ENCODE results near the gene SLC15A3. TPM values are rescaled to one million over a fixed set of nuclear protein-coding genes. Genes with fewer than 3 reads are reported as not detected.

Gene SLC15A3
- total and polyA plus RNA-seq, 2 experiments from 2014 or later = 14.2 to 15.8 TPM

DNA sequence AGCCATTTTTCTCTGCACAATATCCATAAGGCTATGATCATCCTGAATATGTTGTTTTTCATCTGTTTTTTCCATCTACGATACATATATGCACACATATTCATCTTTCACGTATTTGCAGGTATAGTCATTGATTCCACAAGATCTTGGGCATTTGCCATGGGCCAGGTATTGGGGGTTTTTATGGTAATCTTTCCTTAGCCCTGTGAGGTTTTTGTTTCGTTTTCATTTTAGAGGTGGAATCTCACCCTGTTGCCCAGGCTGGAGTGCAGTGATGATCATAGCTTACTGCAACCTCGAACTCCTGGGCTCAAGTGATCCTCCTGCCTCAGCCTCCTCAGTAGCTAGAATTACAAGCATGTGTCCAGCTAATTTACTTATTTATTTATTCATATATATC, 39.5 kb upstream of the SLC15A3 start:
- no peaks in the 10 kb centered on the region for H3K79me2 ChIP-seq (replicated peaks; ENCODE audit: insufficient read depth)
- H3K4me1 Mint-ChIP-seq = no peaks in the 10 kb centered on the region
- H3K36me3 ChIP-seq (ENCODE audit: insufficient read depth) = no peaks in the 10 kb centered on the region
- H3K9me2 ChIP-seq (ENCODE audit: insufficient read depth) = no peaks in the 10 kb centered on the region
- H3K4me2 ChIP-seq = no peak overlapping the region
- no peak overlapping the region for H3K27ac Mint-ChIP-seq
- no peaks in the 10 kb centered on the region for H3K36me3 Mint-ChIP-seq (ENCODE audit: low read depth)
- no peak overlapping the region for H3K4me3 ChIP-seq
- no peaks in the 10 kb centered on the region for H3K27me3 ChIP-seq (ENCODE audit: insufficient read depth)
- H2AFZ ChIP-seq = no peak overlapping the region
- H3F3A ChIP-seq (replicated peaks; ENCODE audit: low read depth) = no peaks in the 10 kb centered on the region
- ATAC-seq = no peak
- H3K27ac ChIP-seq (ENCODE audit: low read depth) = no peak overlapping the region
- H4K20me1 ChIP-seq (replicated peaks; ENCODE audit: insufficient read depth) = no peaks in the 10 kb centered on the region
- H3K4me3 Mint-ChIP-seq = no peak overlapping the region
- H3K9me3 Mint-ChIP-seq = no peaks in the 10 kb centered on the region
- no peaks in the 10 kb centered on the region for H3K27me3 Mint-ChIP-seq (ENCODE audit: insufficient read depth, low read depth, poor library complexity)
- no peak for DNase-seq (ENCODE audit: low spot score)
- no peaks in the 10 kb centered on the region for H3K4me1 ChIP-seq (ENCODE audit: insufficient read depth)
- TF ChIP-seq STAT1 (IDR thresholded peaks at IDR 0.05; ENCODE audit: unreplicated experiment) = no peak
- TF ChIP-seq, protein P1, sequence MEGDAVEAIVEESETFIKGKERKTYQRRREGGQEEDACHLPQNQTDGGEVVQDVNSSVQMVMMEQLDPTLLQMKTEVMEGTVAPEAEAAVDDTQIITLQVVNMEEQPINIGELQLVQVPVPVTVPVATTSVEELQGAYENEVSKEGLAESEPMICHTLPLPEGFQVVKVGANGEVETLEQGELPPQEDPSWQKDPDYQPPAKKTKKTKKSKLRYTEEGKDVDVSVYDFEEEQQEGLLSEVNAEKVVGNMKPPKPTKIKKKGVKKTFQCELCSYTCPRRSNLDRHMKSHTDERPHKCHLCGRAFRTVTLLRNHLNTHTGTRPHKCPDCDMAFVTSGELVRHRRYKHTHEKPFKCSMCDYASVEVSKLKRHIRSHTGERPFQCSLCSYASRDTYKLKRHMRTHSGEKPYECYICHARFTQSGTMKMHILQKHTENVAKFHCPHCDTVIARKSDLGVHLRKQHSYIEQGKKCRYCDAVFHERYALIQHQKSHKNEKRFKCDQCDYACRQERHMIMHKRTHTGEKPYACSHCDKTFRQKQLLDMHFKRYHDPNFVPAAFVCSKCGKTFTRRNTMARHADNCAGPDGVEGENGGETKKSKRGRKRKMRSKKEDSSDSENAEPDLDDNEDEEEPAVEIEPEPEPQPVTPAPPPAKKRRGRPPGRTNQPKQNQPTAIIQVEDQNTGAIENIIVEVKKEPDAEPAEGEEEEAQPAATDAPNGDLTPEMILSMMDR (conservative IDR thresholded peaks at IDR 0.05; ENCODE audit: low read depth in 2 of 2) = no peak

DNA sequence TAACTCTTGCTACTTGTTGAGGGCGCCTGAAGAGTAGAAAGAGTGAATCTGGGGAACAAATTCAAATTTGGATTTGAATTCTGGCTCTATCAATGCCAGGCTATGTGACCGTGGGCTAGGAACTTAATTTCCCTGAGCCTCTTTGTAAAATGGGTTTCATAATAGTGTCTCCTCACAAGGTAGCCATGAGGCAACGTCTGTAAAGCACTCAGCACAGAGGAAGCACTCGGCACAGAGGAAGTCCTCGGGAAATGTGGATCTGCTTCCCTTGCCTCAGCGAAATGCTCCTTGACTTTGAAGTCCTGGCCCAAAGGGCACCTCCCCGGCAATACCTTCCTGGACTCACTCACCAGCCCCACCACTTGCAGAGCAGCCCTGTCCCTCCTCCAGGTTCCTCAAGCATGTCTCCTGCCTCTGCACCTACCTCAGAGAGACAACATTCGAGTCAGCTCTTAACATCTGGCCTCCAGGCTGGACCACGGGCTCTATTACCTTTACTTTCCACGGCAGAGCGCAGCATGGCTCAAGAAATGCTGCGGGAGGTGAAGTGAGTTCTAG, 37.2 kb upstream of the SLC15A3 start:
- Histone ChIP-seq H3K4me1 (ENCODE audit: insufficient read depth) (no peaks in the 10 kb centered on the region), H3K4me2 (no peak overlapping the region), H3F3A (replicated peaks; ENCODE audit: low read depth) (no peaks in the 10 kb centered on the region), H3K79me2 (replicated peaks; ENCODE audit: insufficient read depth) (no peaks in the 10 kb centered on the region), H4K20me1 (replicated peaks; ENCODE audit: insufficient read depth) (no peaks in the 10 kb centered on the region), H3K27ac (ENCODE audit: low read depth) (no peak overlapping the region), H3K36me3 (ENCODE audit: insufficient read depth) (no peaks in the 10 kb centered on the region), H3K9me2 (ENCODE audit: insufficient read depth) (no peaks in the 10 kb centered on the region), H2AFZ (no peak overlapping the region; the same call in 1 of the 2 replicates), H3K27me3 (ENCODE audit: insufficient read depth) (no peaks in the 10 kb centered on the region), H3K4me3 (no peak overlapping the region)
- Mint-ChIP-seq H3K9me3 (no peaks in the 10 kb centered on the region), H3K4me1 (no peaks in the 10 kb centered on the region), H3K27ac (no peak overlapping the region; the same call in 1 of the 2 replicates), H3K4me3 (no peak overlapping the region), H3K27me3 (ENCODE audit: insufficient read depth, low read depth, poor library complexity) (no peaks in the 10 kb centered on the region), H3K36me3 (ENCODE audit: low read depth) (no peaks in the 10 kb centered on the region)
- ATAC-seq (no peak), DNase-seq (ENCODE audit: low spot score) (no peak)
- TF ChIP-seq, protein P2, sequence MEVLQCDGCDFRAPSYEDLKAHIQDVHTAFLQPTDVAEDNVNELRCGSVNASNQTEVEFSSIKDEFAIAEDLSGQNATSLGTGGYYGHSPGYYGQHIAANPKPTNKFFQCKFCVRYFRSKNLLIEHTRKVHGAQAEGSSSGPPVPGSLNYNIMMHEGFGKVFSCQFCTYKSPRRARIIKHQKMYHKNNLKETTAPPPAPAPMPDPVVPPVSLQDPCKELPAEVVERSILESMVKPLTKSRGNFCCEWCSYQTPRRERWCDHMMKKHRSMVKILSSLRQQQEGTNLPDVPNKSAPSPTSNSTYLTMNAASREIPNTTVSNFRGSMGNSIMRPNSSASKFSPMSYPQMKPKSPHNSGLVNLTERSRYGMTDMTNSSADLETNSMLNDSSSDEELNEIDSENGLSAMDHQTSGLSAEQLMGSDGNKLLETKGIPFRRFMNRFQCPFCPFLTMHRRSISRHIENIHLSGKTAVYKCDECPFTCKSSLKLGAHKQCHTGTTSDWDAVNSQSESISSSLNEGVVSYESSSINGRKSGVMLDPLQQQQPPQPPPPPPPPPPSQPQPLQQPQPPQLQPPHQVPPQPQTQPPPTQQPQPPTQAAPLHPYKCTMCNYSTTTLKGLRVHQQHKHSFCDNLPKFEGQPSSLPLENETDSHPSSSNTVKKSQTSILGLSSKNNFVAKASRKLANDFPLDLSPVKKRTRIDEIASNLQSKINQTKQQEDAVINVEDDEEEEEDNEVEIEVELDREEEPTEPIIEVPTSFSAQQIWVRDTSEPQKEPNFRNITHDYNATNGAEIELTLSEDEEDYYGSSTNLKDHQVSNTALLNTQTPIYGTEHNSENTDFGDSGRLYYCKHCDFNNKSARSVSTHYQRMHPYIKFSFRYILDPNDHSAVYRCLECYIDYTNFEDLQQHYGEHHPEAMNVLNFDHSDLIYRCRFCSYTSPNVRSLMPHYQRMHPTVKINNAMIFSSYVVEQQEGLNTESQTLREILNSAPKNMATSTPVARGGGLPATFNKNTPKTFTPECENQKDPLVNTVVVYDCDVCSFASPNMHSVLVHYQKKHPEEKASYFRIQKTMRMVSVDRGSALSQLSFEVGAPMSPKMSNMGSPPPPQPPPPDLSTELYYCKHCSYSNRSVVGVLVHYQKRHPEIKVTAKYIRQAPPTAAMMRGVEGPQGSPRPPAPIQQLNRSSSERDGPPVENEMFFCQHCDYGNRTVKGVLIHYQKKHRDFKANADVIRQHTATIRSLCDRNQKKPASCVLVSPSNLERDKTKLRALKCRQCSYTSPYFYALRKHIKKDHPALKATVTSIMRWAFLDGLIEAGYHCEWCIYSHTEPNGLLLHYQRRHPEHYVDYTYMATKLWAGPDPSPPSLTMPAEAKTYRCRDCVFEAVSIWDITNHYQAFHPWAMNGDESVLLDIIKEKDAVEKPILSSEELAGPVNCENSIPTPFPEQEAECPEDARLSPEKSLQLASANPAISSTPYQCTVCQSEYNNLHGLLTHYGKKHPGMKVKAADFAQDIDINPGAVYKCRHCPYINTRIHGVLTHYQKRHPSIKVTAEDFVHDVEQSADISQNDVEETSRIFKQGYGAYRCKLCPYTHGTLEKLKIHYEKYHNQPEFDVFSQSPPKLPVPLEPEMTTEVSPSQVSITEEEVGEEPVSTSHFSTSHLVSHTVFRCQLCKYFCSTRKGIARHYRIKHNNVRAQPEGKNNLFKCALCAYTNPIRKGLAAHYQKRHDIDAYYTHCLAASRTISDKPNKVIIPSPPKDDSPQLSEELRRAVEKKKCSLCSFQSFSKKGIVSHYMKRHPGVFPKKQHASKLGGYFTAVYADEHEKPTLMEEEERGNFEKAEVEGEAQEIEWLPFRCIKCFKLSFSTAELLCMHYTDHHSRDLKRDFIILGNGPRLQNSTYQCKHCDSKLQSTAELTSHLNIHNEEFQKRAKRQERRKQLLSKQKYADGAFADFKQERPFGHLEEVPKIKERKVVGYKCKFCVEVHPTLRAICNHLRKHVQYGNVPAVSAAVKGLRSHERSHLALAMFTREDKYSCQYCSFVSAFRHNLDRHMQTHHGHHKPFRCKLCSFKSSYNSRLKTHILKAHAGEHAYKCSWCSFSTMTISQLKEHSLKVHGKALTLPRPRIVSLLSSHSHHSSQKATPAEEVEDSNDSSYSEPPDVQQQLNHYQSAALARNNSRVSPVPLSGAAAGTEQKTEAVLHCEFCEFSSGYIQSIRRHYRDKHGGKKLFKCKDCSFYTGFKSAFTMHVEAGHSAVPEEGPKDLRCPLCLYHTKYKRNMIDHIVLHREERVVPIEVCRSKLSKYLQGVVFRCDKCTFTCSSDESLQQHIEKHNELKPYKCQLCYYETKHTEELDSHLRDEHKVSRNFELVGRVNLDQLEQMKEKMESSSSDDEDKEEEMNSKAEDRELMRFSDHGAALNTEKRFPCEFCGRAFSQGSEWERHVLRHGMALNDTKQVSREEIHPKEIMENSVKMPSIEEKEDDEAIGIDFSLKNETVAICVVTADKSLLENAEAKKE (CRISPR knock-in tag; IDR thresholded peaks at IDR 0.05) = no peak
- TF ChIP-seq POLR2AphosphoS5 (IDR thresholded peaks at IDR 0.05; ENCODE audit: low read depth) (no peak), EZH2phosphoT487 (IDR thresholded peaks at IDR 0.05; ENCODE audit: unreplicated experiment) (no peak), ZNF114 (CRISPR knock-in tag; IDR thresholded peaks at IDR 0.05) (no peak), EZH2 (IDR thresholded peaks at IDR 0.05; ENCODE audit: low read depth, unreplicated experiment) (no peak), CREB1 (CRISPR knock-in tag; IDR thresholded peaks at IDR 0.05; ENCODE audit: low read depth) (no peak), NANOG (IDR thresholded peaks at IDR 0.05; ENCODE audit: borderline replicate concordance) (no peak), JUNB (IDR thresholded peaks at IDR 0.05; ENCODE audit: unreplicated experiment) (no peak), ZNF331 (CRISPR knock-in tag; IDR thresholded peaks at IDR 0.05; ENCODE audit: low read depth) (no peak), STAT1 (IDR thresholded peaks at IDR 0.05; ENCODE audit: unreplicated experiment) (no peak)
